T-helper 2 cell treated with Interferon-gamma antibody and Interleukin-4, amounts not matched to agents 5 μg/mL and 100 μg/mL, for 36 hours (primary cell): ENCODE results near the gene PFDN2.

ENCODE experiments used
- DNase-seq: peaks from one replicate; pipeline ENCODE4 v3.0.0; 2021; ENCODE audit warnings: low spot score
- H3K27ac Mint-ChIP-seq: one replicate; pipeline ENCODE4 v1.8.0; 2021; ENCODE audit warnings: mild to moderate bottlenecking, mixed read lengths
- H3K27me3 Mint-ChIP-seq: one replicate; pipeline ENCODE4 v1.8.0; 2021; ENCODE audit warnings: low read depth, mixed read lengths
- H3K36me3 Mint-ChIP-seq: one replicate; pipeline ENCODE4 v1.8.0; 2021; ENCODE audit warnings: low read depth, mixed read lengths
- H3K4me1 Mint-ChIP-seq: one replicate; pipeline ENCODE4 v1.8.0; 2021; ENCODE audit warnings: low read depth, mixed read lengths
- H3K4me3 Mint-ChIP-seq: one replicate; pipeline ENCODE4 v1.8.0; 2022; ENCODE audit warnings: mild to moderate bottlenecking, moderate library complexity, mixed read lengths
- H3K9me3 Mint-ChIP-seq: one replicate; pipeline ENCODE4 v1.8.0; 2021; ENCODE audit warnings: mixed read lengths

PFDN2 gene

DNA sequence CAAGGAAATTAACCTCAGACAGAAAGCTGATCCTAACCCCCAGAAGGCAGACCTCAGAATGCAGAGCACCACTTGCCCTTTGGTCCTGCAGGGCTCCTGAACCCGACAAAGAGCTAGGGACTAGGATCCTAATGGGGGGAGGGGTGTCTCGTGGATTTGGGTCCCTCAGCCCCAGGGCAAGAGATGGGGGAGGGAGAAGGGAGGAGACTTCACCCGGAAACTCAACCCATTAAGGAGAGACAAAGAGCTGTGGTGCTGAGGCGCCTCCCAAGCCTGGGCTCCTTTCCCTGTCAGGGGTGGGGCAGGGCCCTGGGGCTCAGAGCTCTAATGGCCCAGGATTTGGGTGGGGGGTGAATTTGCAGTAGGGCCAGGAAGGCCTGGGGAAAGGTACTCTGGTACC is 31.4 kb downstream of the PFDN2 start:
- Mint-ChIP-seq H3K4me1 (peaks cover 7% of the 10 kb centered on the region), H3K36me3 (no peaks in the 10 kb centered on the region), H3K9me3 (no peaks in the 10 kb centered on the region), H3K27ac (no peak overlapping the region), H3K4me3 (no peak overlapping the region), H3K27me3 (no peaks in the 10 kb centered on the region)
- DNase-seq = no peak

DNA sequence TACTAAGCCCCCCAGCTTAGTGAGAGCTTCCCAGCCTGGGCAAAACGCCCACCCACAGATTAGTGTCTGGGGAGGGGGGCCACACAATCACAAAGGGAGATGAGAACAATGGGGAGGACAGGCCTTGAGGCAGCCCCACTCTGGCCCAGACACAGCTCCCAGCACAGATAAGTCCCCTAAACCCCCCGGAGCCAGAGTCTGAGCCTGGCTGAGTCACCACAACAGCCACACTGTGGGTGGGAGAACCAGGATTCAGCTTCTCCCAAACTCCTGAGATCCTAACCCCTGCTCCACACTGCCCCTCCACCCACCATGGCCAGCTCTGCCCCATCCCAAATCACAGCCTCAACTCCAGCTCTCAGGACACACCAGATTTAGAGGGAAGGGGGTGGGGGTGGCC is 32.7 kb downstream of the PFDN2 start:
- no peaks in the 10 kb centered on the region for H3K36me3 Mint-ChIP-seq
- no peak overlapping the region for H3K27ac Mint-ChIP-seq
- peaks cover 3% of the 10 kb centered on the region for H3K4me1 Mint-ChIP-seq
- H3K9me3 Mint-ChIP-seq = no peaks in the 10 kb centered on the region
- DNase-seq = no peak
- H3K4me3 Mint-ChIP-seq = no peak overlapping the region
- no peaks in the 10 kb centered on the region for H3K27me3 Mint-ChIP-seq

DNA sequence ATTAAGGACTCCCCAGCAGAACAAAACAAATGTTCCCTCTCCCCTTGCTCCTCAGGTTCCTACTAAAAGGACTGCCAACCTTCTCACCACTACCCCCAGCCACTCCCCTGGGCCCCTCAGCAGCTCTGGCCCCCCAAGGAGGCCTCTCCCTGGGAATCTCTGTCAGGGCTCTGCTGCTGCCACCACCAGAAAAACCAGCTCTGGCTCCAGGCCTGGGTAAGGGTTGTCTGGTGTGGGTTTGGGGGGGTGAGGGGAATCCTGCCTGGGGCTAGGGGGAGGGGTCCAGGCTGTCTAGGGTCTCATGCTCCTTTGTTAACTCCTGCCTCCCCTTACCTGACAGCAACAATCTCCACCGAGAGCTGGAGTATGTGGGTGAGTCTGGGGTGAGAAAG is 33.2 kb downstream of the PFDN2 start:
- no peak overlapping the region for H3K27ac Mint-ChIP-seq

DNA sequence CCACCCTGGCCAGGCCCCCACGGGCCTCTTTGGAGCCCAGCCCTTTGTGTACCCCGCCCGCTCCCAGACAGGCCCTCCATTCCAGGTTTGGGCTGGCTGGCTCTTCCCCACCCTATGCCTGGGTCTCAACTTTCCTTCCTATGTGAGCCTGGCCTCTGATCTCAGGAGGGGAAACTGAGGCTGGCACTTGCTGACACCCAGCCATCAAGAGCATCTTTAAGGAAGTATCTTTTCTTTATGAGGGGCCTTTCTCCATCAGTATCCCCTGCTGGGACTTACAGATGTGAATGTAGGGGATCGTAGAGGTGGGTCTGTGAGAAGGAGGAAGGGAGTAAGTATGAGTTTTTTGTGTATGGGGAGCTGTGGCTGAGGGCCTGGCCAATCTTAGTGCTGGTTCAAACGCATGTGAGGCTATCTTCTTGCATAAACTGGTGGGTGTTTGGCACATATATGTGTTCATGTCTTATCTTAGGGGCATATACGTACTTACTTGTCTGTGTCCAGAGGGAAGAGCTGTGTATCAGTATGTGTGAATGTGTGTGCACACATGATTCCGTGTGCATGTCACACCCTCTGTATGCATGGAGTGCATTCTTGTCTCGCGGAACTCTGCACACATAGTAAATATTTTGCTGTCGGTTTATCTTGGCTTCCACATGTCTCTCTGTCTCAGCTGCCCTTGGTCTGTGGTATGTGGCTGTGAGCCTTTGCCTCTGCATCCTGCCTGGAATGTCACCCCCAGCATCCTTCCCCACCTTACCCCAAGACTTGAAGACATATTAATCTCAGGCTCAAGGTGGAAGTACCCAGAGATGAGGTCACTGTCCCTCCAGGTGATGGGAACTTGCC is 33.9 kb downstream of the PFDN2 start:
- Mint-ChIP-seq H3K4me1 (peaks cover 6% of the 10 kb centered on the region), H3K27me3 (no peaks in the 10 kb centered on the region), H3K36me3 (no peaks in the 10 kb centered on the region), H3K9me3 (no peaks in the 10 kb centered on the region), H3K4me3 (no peak overlapping the region), H3K27ac (no peak overlapping the region)
- no peak for DNase-seq

More for the DNA sequence above, 33.2 kb downstream of the PFDN2 start:
- Mint-ChIP-seq H3K9me3 (no peaks in the 10 kb centered on the region), H3K27me3 (no peaks in the 10 kb centered on the region), H3K36me3 (no peaks in the 10 kb centered on the region), H3K4me3 (no peak overlapping the region), H3K4me1 (peaks cover 6% of the 10 kb centered on the region)
- no peak for DNase-seq

DNA sequence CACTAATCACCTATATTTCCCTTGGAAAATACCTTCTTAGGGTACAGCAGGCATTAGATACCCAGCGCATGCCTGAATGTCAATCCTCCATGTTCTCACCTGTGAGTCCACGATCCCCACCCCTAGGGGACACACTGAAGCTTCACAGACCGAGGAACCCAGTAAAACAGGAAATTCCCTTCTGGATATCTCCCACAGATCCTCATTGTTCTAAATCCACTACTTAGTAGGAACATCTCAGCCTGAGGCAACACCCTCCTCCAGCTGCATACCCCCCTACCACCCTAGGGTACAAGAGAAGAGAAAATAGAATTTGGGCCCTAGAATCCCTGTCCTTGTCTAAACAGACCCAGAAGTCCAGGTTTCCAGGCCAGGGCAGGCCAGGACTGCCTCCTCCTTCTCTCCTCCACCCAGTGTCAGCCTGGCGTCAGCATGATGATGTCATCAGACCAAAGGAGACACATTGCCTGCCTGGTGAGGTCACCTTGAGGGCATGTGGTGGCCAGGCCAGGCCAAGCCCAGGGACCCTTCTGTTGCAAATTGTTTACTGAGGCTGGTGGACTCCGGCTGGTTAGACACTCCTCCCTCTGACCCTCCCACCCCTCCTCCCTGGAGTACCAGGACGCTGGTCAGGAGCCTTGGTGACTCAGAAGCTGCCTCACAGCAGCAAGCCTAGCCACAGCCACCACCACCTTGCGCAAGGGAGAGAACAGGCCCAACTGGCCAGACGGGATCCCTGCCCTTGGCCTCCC is 34.7 kb downstream of the PFDN2 start:
- Mint-ChIP-seq H3K4me1 (peaks cover 6% of the 10 kb centered on the region), H3K36me3 (no peaks in the 10 kb centered on the region), H3K27ac (no peak overlapping the region), H3K4me3 (no peak overlapping the region), H3K9me3 (no peaks in the 10 kb centered on the region), H3K27me3 (no peaks in the 10 kb centered on the region)
- DNase-seq = no peak

DNA sequence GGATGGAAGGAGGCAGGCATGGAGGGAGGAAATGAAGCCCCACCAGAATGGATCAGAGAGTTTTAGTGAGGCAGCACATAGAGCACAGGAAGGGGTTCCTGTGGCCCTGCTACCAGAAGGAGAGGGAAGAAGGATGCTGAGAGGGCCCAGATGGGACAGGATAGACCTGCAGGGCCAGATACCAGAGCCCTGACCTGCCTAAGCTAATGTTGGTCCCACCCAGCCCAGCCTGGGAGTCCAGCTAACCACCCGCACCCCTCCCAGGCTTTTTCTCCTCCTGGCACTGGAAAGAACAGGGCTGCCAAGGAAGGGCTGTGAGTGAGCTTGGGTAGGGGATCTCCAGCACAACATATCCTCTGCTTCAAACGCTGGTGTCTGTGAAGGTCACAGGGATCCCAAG is 35.4 kb downstream of the PFDN2 start:
- no peak for DNase-seq
- Mint-ChIP-seq H3K9me3 (no peaks in the 10 kb centered on the region), H3K27me3 (no peaks in the 10 kb centered on the region), H3K4me3 (no peak overlapping the region), H3K27ac (no peak overlapping the region), H3K36me3 (no peaks in the 10 kb centered on the region), H3K4me1 (peaks cover 6% of the 10 kb centered on the region)

DNA sequence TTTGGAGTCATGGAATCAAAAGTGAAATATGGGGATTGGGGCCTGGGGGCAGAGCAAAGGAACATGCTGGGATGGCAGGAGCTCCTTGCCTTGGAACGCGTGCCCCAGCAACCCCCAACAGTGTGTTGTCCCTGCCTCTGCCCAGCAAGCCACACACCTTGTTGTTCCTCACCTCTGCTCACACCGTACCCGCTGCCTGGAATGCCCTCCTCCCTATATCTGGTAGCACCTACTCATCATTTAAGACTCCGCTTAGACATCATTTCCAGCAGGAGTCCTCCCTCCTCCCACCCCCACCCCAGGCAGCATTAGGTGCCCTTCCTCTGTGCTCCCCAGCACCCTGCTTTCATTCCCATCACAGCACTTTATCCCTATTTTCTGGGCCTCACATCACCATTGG is 36.3 kb downstream of the PFDN2 start:
- H3K9me3 Mint-ChIP-seq = no peaks in the 10 kb centered on the region
- H3K36me3 Mint-ChIP-seq = no peaks in the 10 kb centered on the region
- no peak overlapping the region for H3K27ac Mint-ChIP-seq
- H3K4me1 Mint-ChIP-seq = peaks cover 6% of the 10 kb centered on the region
- no peak for DNase-seq
- H3K4me3 Mint-ChIP-seq = no peak overlapping the region
- no peaks in the 10 kb centered on the region for H3K27me3 Mint-ChIP-seq

DNA sequence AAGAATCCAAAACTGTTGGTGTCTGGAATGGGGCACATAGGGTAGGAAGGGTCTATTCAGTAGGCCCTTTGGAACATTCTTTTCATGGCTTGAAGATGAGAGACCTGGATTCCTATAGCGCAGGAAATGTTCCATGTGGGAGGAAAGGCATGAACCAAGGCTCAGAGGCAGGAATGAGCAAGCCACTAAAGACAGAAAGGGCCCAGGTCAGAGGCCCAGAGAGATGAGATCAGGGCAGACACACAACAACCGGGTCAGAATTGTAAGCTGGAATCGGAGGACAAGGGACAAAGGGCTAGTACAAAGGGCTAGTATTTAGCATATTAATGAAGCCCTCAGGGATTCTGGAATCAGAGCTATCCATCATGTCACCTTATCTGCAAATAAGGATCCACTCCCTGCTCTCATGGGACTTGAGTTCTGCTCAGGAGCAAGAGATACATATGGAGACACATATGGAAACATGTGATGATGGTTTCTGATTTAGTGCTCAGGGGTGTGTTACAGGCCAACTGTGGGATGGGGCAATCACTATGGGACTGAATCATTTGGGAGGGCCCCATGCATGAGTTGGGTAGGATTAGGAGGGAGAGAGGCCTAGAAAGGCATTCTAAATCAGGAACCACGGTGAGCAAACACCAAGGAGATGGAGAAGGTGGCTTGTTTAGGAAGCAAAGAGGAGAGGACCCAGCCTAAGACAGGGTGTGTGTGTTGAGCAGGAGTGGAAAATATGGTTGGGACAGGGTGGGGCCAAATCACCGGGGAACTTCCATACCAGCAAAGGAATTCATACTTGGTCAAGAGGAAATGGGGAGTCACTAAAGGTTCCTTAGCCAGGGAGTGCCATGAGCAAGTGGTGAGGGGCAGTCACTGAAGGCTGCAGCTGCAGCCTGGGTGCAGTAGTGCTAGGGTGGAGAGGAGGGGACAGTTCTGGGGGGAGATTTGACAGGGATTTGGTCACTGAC is 37.1 kb downstream of the PFDN2 start:
- no peaks in the 10 kb centered on the region for H3K27me3 Mint-ChIP-seq
- H3K9me3 Mint-ChIP-seq = no peaks in the 10 kb centered on the region
- no peak for DNase-seq
- H3K4me3 Mint-ChIP-seq = no peak overlapping the region
- H3K36me3 Mint-ChIP-seq = no peaks in the 10 kb centered on the region
- H3K27ac Mint-ChIP-seq = no peak overlapping the region
- H3K4me1 Mint-ChIP-seq = peaks cover 6% of the 10 kb centered on the region

DNA sequence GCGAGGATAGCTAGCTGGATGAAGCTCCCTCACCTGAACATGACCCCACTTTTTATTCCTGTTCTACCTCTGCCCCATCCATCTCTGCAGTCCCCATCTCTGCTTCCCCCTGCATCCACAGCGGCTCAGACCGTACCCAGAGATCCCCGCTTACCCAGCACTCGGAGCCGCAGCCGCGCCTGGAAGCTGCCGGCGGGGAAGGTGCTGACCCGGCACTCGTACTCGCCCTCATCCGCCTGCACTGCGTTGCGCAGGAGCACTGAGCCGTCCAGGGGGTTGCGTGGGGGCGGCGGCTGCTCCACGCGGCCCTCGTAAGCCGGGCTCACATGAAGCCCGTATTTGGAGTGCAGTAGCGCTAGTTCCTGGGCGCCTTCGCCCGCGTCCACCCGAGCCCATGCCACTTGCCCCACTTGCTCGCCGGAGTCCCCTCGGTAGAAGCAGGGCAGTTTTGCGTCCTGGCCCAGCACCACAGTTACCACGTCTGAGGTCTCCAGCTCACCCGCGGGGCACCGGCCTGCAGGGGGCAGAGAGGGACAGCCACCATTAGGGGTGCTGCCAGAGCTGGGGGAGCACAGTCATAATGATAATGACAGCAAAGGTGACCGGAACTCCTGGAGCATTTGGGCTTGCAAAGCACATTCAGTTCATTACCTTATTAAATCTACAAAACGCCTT is 38.3 kb downstream of the PFDN2 start:
- Mint-ChIP-seq H3K9me3 (no peaks in the 10 kb centered on the region), H3K36me3 (no peaks in the 10 kb centered on the region), H3K27me3 (no peaks in the 10 kb centered on the region), H3K27ac (no peak overlapping the region), H3K4me3 (no peak overlapping the region), H3K4me1 (peaks cover 6% of the 10 kb centered on the region)
- no peak for DNase-seq

DNA sequence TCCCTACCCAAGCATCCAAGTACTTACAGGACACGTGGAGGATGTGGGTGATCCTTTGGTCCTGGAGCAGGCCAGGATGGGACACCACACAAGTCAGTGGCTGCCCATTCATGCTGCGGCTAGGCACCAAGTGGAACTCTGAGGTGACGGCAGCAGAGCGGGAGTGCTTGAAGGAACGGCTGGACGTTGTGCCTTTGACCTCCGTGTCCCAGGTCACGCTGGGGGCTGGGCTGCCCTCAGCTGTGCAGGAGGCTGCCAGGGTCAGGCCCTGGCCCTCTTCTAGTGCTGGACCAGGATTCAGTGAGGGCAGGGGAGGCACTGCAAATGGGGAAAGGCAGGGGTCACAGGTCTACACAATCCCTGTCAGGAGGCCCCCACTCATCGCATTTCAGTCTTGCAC is 40.4 kb downstream of the PFDN2 start:
- H3K9me3 Mint-ChIP-seq = no peaks in the 10 kb centered on the region
- no peaks in the 10 kb centered on the region for H3K36me3 Mint-ChIP-seq
- H3K27ac Mint-ChIP-seq = no peak overlapping the region
- peaks cover 10% of the 10 kb centered on the region for H3K4me1 Mint-ChIP-seq
- no peaks in the 10 kb centered on the region for H3K27me3 Mint-ChIP-seq
- no peak overlapping the region for H3K4me3 Mint-ChIP-seq
- no peak for DNase-seq

DNA sequence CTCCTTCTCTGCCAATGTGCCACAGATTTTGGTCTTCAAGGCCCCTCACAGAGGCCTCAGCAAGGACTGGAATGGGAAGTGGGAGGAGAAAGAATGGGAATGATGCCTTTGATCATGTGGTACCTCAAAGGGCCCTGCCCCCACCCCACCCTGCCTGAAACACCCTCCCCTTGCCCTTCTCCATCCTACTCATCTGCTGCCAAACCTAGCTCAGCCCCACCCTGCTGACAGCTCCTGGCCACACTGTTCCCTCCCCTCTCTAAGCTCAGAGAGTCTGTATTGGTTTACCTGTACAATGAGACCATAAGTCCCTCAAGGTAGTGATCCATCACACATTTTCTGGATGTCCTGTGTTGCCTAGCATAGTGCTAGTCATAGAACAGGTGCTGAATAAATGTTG is 41.4 kb downstream of the PFDN2 start:
- no peak overlapping the region for H3K4me3 Mint-ChIP-seq
- no peaks in the 10 kb centered on the region for H3K9me3 Mint-ChIP-seq
- H3K27me3 Mint-ChIP-seq = no peaks in the 10 kb centered on the region
- no peaks in the 10 kb centered on the region for H3K36me3 Mint-ChIP-seq
- no peak overlapping the region for H3K27ac Mint-ChIP-seq
- DNase-seq = no peak
- peaks cover 14% of the 10 kb centered on the region for H3K4me1 Mint-ChIP-seq

DNA sequence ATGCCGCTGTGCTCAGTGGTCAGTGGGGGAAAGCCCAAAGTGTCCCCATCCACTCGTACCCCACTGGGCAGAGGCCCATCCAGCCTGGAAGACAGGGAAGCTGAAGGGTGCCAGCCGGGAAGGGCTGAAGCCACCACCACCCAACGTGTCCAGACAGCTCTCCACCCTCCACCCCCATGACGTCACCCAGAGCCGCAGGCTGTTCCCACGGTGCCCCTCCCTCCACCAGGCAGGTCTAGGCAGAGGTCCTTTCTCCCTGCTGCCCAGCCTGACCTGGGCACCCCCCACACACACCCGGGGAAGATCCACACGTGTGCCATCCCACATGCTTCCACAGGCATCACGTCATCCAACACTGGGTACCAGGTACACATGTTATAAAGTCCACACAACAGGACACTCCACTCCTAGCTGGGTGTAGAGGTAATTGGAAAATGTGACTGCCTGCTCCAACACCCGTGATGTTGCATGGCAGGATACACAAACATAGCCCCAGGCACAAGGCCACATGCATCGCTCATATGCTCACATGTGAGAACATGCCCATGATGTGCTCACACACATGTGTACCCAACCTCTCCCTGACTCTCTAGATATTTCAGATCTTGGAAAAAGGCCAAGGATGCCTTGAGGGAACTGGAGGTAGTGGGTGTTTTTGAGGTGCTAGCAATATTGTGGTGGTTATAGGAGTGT is 43.0 kb downstream of the PFDN2 start:
- no peak for DNase-seq
- peak overlapping the region; percentile 39 for H3K27ac Mint-ChIP-seq
- H3K9me3 Mint-ChIP-seq = no peaks in the 10 kb centered on the region
- H3K36me3 Mint-ChIP-seq = no peaks in the 10 kb centered on the region
- no peaks in the 10 kb centered on the region for H3K27me3 Mint-ChIP-seq
- H3K4me1 Mint-ChIP-seq = peaks cover 20% of the 10 kb centered on the region
- no peak overlapping the region for H3K4me3 Mint-ChIP-seq
